Epithelial cell of proximal tubule (primary cell): ENCODE data around the gene TMEM269. TPM values are rescaled to one million over a fixed set of nuclear protein-coding genes. Genes with fewer than 3 reads are reported as not detected.
A peak's percentile ranks its signal among the peaks of the same experiment; 100 is the strongest.

Experiments used
- DNase-seq: peaks from one replicate; pipeline ENCODE4 v3.0.0-alpha.2; 2011; ENCODE audit warnings: low read depth
- H3K4me3 ChIP-seq: 2 replicates; pipeline ENCODE4 v1.5.1; 2011; ENCODE audit warnings: low read depth, mild to moderate bottlenecking, low read length
- CTCF ChIP-seq: conservative IDR thresholded peaks from 2 replicates; pipeline ENCODE4 v1.5.1; 2012; ENCODE audit warnings: low read depth, mild to moderate bottlenecking, low read length
- total RNA-seq: library from RNA; depleted of rRNA; stranded (reverse); fragments of >200 nt; gene quantifications from 2 replicates; pipeline ENCODE4 v1.2.3, GENCODE V29; 2015

The TMEM269 gene
- total RNA-seq, 1 donor from 2014 or later: not detected

GRCh38 chr1:42776502-42776901 lies 8.3 kb upstream of the TMEM269 start:
- no peak overlapping the region for H3K4me3 ChIP-seq
- no peak for DNase-seq
- no peak for TF ChIP-seq CTCF

- DNase-seq: no peak
- H3K4me3 ChIP-seq: no peak overlapping the region
- TF ChIP-seq CTCF: peak; percentile 88
Observed at GRCh38 chr1:42777852-42778251, 6.9 kb upstream of the TMEM269 start.

- DNase-seq: no peak
- H3K4me3 ChIP-seq: no peak overlapping the region
- no peak for TF ChIP-seq CTCF
Observed at GRCh38 chr1:42779725-42780124, 5.1 kb upstream of the TMEM269 start.

GRCh38 chr1:42780176-42780575 lies 4.6 kb upstream of the TMEM269 start:
- no peak overlapping the region for H3K4me3 ChIP-seq
- no peak for DNase-seq
- no peak for TF ChIP-seq CTCF

- no peak overlapping the region for H3K4me3 ChIP-seq
- no peak for DNase-seq
- no peak for TF ChIP-seq CTCF
Observed at GRCh38 chr1:42783092-42783491, 1.7 kb upstream of the TMEM269 start.

- TF ChIP-seq CTCF: no peak
Observed at GRCh38 chr1:42784547-42784945, 245 bp upstream of the TMEM269 start.

GRCh38 chr1:42786097-42786496 lies 1.3 kb downstream of the TMEM269 start:
- DNase-seq: no peak
- TF ChIP-seq CTCF: no peak
- no peak overlapping the region for H3K4me3 ChIP-seq

More at GRCh38 chr1:42784547-42784945, 245 bp upstream of the TMEM269 start:
- no peak overlapping the region for H3K4me3 ChIP-seq
- no peak for DNase-seq
